ENCODE measurements around the gene AP4E1.

GRCh38 chr15:50953302-50953701 lies 44.8 kb downstream of the AP4E1 start:
- TF ChIP-seq CTCF (conservative IDR thresholded peaks at IDR 0.05; ENCODE audit: low read length) (no peak), EZH2phosphoT487 (IDR thresholded peaks at IDR 0.05; ENCODE audit: borderline replicate concordance) (no peak)
